Measurements from ENCODE around the gene MUC4.
"Not testable (repeated sequence)": the region's sequence is repeated elsewhere in the genome, so short reads cannot be mapped to it uniquely, and the experiment has no call there.

MUC4 gene

DNA sequence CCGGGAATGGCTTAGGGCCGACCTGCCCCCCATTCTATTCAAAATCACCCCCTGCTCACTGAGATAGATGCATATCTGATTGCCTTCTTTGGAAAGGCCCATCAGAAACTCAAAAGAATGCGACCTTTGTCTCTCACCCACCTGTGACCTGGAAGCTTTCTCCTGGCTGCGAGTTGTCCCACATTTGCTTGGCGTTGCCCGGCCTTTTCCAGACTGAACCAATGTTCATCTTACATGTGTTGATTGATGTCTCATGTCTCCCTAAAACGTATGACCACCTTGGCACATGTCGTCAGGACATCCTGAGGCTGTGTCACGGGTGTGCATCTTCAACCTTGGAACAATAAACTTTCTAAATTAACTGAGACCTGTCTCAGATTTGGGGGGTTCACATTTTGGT lies 94.3 kb downstream of the MUC4 start:
- no peak for DNase-seq (ENCODE audit: low spot score)

DNA sequence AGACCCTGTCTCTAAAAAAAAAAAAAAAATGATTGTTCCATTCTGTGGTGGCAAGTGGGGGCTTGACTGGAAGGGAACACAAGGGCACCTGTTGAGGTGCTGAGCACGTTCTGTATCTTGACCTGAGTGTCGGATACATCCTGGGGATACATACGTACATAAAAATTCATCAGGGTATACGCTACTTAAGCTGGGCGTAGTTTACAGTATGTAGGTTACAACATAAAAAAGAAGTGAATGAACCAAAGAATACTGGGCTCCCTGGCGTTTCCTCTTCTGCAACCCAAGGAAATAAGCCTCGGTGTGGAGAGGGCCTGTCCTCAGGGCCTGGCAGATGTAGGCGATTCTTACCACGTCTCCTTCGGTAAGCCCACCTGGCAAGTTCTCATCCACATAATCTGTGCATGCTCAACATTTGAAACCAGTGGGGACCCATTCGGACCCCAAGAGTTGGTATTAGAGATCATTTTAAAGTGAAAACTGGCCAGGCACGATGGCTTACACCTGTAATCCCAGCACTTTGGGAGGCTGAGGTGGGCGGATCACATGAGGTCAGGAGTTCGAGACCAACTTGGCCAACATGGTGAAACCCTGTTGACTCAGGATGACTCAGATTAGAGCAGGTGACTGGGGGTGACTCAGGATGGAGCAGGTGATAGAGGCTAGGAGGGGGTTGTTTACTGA lies 96.0 kb downstream of the MUC4 start:
- no peak for DNase-seq (ENCODE audit: low spot score)

DNA sequence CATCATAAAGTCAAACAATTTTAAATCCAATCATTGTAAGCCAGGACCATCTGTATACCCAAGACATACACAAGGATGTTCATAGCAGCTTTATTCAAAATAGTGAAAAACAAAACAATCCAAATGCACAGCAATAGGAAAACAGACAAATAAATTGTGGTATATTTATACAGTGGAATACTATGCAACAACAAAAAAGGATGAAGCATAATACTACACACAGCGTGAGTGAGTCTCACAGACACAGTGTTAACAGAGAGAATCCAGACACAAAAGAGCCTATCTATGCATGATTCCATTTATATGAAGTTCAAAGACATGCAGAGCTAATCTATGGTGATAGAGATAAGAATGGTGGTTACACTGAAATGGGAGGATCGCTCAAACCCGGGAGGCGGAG lies 96.6 kb downstream of the MUC4 start:
- DNase-seq (ENCODE audit: low spot score) = no peak

- DNase-seq (ENCODE audit: low spot score) = no peak
These were observed 97.2 kb downstream of the MUC4 start for GRCh38 chr3:195714380-195715011.

DNA sequence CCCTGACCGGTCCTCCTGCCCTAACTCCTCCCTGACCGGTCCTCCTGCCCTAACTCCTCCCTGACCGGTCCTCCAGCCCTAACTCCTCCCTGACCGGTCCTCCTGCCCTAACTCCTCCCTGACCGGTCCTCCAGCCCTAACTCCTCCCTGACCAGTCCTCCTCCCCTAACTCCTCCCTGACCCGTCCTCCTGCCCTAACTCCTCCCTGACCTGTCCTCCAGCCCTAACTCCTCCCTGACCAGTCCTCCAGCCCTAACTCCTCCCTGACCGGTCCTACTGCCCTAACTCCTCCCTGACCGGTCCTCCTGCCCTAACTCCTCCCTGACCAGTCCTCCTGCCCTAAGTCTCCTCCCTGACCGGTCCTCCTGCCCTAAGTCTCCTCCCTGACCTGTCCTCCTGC lies 98.6 kb downstream of the MUC4 start:
- DNase-seq (ENCODE audit: low spot score) = not testable (repeated sequence)

DNA sequence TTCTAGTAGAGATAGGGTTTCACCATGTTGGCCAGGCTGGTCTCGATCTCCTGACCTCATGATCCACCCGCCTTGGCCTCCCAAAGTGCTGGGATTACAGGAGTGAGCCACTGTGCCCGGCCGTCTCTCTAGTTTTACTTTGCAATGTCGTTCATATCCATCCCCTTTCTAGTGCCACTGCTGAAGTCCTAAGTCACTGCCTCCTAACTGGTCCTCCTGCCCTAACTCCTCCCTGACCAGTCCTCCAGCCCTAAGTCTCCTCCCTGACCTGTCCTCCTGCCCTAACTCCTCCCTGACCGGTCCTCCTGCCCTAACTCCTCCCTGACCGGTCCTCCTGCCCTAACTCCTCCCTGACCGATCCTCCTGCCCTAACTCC lies 99.2 kb downstream of the MUC4 start:
- not testable (repeated sequence) for DNase-seq (ENCODE audit: low spot score)

DNA sequence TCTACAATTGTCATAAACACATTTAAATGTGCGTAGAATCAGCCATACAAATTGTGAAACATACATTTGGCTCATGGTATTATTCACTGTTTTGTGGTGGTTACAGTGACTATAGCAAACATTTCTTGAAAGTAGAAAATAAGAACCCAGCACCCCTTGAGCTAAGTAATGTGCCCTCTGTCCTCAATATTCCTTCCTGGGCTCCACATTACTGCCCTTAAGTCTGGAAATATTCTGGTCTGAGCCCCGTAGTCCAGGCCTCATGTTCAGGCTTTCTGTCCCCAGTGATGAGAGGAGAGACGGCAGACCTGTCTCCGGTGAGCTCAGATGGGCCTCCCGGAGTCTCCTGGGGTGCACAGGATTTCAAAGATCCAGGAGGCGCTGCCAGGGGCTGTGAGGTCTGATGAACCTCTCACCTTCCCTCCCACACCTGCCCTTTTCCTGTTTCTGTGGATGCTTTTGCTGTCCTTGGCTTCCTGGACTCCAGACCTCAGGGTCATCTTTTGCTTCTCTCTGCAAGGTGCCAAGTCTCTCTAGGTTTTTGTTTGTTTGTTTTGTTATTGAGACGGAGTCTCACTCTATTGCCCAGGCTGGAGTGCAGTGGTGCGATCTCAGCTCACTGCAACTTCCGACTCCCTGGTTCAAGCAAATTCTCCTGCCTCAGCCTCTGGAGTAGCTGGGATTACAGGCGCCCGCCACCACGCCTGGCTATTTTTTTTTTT lies 99.8 kb downstream of the MUC4 start:
- no peak for DNase-seq (ENCODE audit: low spot score)

DNA sequence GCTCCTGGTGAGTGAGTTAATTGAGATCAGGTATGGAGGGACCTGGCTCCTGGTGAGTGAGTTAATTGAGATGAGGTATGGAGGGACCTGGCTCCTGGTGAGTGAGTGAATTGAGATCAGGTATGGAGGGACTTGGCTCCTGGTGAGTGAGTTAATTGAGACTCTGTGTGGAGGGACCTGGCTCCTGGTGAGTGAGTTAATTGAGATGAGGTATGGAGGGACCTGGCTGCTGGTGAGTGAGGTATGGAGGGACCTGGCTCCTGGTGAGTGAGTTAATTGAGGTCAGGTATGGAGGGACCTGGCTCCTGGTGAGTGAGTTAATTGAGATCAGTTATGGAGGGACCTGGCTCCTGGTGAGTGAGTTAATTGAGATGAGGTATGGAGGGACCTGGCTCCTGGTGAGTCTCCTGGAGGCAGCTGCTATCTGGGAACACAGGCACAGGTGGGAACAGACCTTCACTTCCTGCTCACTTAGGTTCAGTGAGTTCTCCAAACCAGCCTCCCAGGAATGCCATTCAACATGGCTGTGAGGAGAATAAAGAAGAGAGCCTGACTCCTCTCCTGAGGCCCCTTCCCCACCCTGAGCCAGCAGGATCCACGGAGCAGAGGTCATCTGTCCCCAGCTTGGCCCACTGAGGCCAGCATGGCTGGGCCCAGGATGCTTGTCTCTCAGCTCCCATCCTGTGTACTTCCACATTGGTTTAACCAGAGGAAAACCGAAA lies 100.5 kb downstream of the MUC4 start:
- not testable (repeated sequence) for DNase-seq (ENCODE audit: low spot score)

DNA sequence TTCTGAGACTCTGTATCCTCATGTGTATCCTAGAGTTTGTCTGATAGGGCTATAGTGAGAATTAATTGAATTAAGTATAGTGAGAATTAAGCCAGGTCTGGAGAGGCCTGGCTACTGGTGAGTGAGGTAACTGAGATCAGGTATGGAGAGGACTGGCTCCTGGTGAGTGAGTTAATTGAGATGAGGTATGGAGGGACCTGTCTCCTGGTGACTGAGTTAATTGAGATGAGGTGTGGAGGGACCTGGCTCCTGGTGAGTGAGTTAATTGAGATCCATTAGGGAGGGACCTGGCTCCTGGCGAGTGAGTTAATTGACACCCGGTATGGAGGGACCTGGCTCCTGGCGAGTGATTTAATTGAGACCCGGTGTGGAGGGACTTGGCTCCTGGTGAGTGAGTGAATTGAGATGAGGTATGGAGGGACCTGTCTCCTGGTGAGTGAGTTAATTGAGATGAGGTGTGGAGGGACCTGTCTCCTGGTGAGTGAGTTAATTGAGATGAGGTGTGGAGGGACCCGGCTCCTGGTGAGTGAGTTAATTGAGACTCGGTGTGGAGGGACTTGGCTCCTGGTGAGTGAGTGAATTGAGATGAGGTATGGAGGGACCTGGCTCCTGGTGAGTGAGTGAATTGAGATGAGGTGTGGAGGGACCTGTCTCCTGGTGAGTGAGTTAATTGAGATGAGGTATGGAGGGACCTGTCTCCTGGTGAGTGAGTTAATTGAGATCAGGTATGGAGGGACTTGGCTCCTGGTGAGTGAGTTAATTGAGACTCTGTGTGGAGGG lies 101.4 kb downstream of the MUC4 start:
- DNase-seq (ENCODE audit: low spot score) = not testable (repeated sequence)

- no peak for DNase-seq (ENCODE audit: low spot score)
These were observed 102.0 kb downstream of the MUC4 start for GRCh38 chr3:195709676-195710085.

- DNase-seq (ENCODE audit: low spot score) = no peak
These were observed 102.9 kb downstream of the MUC4 start for GRCh38 chr3:195708626-195709481.

GRCh38 chr3:195708061-195708460 lies 103.7 kb downstream of the MUC4 start:
- DNase-seq (ENCODE audit: low spot score) = no peak

DNA sequence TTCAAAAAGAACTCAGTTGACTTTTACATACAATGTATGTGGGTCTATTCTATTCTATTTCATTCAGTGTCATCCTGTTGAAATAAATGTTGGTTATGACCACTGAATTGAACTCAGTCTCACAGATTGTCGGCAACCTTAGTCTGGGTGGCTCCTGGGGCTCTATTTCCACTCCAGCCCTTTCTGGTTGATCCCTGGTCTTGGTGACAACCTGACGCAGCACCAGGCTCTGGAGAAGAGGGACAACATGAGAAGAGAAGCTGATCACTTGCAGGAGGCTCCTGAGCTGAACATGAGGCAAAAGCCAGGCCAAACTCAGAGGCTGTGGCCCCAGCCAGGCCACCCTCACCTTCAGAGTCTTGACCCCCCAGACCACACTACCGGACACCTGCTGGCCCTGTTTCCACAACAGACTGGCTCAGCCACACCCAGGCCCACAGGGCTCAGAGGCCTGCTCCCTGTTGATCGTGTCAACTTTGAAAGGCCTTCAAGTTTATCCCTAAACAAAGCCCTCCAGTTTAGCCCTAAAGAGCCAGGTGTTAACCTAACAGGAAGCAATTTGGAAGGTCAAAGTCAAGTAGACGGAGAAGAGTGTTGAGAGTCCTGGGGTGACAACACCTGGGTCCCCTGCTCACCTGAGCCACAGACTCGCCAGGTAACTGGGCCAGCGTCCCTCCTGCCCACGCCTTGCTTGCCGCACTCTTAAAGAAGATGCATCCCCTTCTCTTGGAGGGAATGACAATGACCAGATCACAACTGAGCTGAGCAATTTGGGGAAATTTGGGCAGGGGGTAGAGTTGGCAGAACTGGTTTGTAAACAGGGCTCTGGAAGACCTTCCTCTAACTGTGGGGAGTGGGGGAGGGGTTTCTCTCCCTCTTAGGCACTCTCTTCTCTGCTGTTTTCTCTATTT lies 106.4 kb downstream of the MUC4 start:
- no peak for DNase-seq (ENCODE audit: low spot score)

GRCh38 chr3:195704433-195704999 lies 107.2 kb downstream of the MUC4 start:
- no peak for DNase-seq (ENCODE audit: low spot score)

GRCh38 chr3:195703776-195704175 lies 108.0 kb downstream of the MUC4 start:
- DNase-seq (ENCODE audit: low spot score) = no peak

DNA sequence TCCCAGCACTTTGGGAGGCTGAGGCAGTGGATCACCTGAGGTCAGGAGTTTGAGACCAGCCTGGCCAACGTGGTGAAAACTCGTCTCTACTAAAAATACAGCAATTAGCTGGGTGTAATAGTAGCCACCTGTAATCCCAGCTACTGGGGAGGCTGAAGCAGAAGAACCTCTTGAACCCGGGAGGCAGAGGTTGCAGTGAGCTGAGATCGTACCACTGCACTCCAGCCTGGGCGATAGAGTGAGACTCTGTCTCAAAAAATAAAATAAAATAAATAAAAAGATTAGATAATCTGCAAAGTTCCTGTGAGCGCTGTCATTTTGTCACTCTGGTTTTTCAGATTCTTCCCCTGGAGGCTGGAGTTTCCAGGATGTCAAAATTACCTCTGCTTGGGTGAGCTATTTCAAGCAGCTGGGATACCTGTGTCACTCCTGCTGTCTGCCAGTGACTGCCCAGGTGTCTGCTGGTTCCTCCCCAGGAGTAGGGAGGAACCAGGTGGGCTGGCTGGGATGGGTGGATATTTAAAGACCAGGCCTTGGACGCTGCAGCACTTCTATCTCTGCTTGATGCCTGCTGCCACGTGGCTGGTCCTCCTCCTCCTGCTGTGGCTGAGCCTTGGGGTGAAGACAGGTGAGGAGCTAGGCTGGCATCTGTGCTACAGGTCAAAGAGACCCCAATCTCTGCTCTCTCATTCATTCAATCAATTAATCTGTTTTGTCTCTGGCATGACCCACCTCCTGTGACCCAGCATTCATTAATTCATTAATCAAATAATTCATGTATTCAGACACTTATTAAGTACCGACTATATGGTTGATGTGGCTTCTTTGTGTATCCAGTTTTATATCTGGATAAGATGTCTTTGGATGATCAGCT lies 110.5 kb downstream of the MUC4 start:
- DNase-seq (ENCODE audit: low spot score) = no peak

DNA sequence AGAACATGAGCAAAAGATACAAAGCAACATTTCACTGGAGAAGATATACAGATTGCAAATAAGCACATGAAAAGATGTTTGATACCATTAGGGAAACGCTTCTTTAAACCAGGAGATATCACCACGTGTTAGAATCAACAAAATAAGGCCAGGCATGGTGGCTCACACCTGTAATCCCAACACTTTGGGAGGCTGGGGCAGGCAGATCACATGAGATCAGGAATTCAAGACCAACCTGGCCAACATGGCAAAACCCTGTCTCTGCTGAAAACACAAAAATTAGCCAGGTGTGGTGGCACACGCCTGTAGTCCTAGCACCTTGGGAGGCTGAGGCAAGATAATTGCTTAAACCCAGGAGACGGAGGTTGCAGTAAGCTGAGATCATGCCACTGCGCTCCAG lies 111.4 kb downstream of the MUC4 start:
- DNase-seq (ENCODE audit: low spot score) = no peak

GRCh38 chr3:195699860-195700259 lies 111.9 kb downstream of the MUC4 start:
- DNase-seq (ENCODE audit: low spot score) = no peak
